ENCODE results near the gene PARP16. TPM values are rescaled to one million over a fixed set of nuclear protein-coding genes. Genes with fewer than 3 reads are reported as not detected.

Gene PARP16
- total RNA-seq, 1 experiment from 2014 or later, result 4.7 TPM

- Mint-ChIP-seq H3K36me3 (no peaks in the 10 kb centered on the region), H3K4me3 (no peak overlapping the region), H3K9me3 (no peaks in the 10 kb centered on the region), H3K27me3 (ENCODE audit: low read depth) (no peaks in the 10 kb centered on the region), H3K4me1 (peaks cover 21% of the 10 kb centered on the region), H3K27ac (no peak overlapping the region)
- DNase-seq (ENCODE audit: low spot score), result no peak
- TF ChIP-seq MAX (CRISPR knock-in tag; IDR thresholded peaks at IDR 0.05), result no peak
- TF ChIP-seq AR (CRISPR knock-in tag; IDR thresholded peaks at IDR 0.05), result no peak
- no peak for TF ChIP-seq E2F1 (CRISPR knock-in tag; IDR thresholded peaks at IDR 0.05)
- TF ChIP-seq CREB1 (CRISPR knock-in tag; IDR thresholded peaks at IDR 0.05), result no peak
- no peak for TF ChIP-seq ZNF396 (CRISPR knock-in tag; IDR thresholded peaks at IDR 0.05; ENCODE audit: borderline replicate concordance)
- TF ChIP-seq ARID4B (CRISPR knock-in tag; IDR thresholded peaks at IDR 0.05; ENCODE audit: borderline replicate concordance), result no peak
- no peak for TF ChIP-seq ZBTB21 (CRISPR knock-in tag; IDR thresholded peaks at IDR 0.05; ENCODE audit: borderline replicate concordance)
- TF ChIP-seq E2F4 (CRISPR knock-in tag; IDR thresholded peaks at IDR 0.05; ENCODE audit: borderline replicate concordance, low read depth), result no peak
- TF ChIP-seq SMAD4 (CRISPR knock-in tag; IDR thresholded peaks at IDR 0.05), result no peak
- no peak for TF ChIP-seq GTF2I (CRISPR knock-in tag; conservative IDR thresholded peaks at IDR 0.05)
- no peak for TF ChIP-seq IRF2 (CRISPR knock-in tag; IDR thresholded peaks at IDR 0.05; ENCODE audit: borderline replicate concordance, low read depth)
- no peak for TF ChIP-seq JUN (CRISPR knock-in tag; IDR thresholded peaks at IDR 0.05)
- POLR2A ChIA-PET, result interaction anchor here (0.6 kb wide), 1 partner anchor 95 kb away, joined by 5 read pairs; no protein-coding TSS in a partner anchor
- no peak for ATAC-seq
- CTCF ChIA-PET, result interaction anchor here (1.5 kb wide), 1 partner anchor 114 kb away, joined by 3 read pairs; no protein-coding TSS in a partner anchor
These were observed 19.9 kb upstream of the PARP16 start for GRCh38 chr15:65306551-65306950.

GRCh38 chr15:65305776-65306175, 19.1 kb upstream of the PARP16 start:
- peaks cover 21% of the 10 kb centered on the region for H3K4me1 Mint-ChIP-seq
- no peaks in the 10 kb centered on the region for H3K36me3 Mint-ChIP-seq
- no peaks in the 10 kb centered on the region; the same call in 1 of the 2 replicates for H3K9me3 Mint-ChIP-seq
- H3K27me3 Mint-ChIP-seq (ENCODE audit: low read depth), result no peaks in the 10 kb centered on the region
- ChIA-PET CTCF (interaction anchor here (0.6 to 1.5 kb wide), 4 partner anchors 20 to 272 kb away, joined by 3 to 4 read pairs (median 3); no protein-coding TSS in a partner anchor), POLR2A (interaction anchor here (0.6 to 1.5 kb wide), 5 partner anchors 48 to 122 kb away, joined by 3 to 5 read pairs (median 4); no protein-coding TSS in a partner anchor)
- no peak overlapping the region for H3K27ac Mint-ChIP-seq
- no peak for TF ChIP-seq HMGXB4 (CRISPR knock-in tag; IDR thresholded peaks at IDR 0.05)
- TF ChIP-seq ESRRA (CRISPR knock-in tag; IDR thresholded peaks at IDR 0.05; ENCODE audit: borderline replicate concordance), result no peak
- no peak for TF ChIP-seq FOXK1 (CRISPR knock-in tag; IDR thresholded peaks at IDR 0.05)
- TF ChIP-seq ZNF263 (CRISPR knock-in tag; IDR thresholded peaks at IDR 0.05; ENCODE audit: low read depth), result no peak
- no peak for DNase-seq (ENCODE audit: low spot score)
- H3K4me3 Mint-ChIP-seq, result no peak overlapping the region
- no peak for ATAC-seq
